ENCODE data around the gene CZIB.

GRCh38 chr1:53196485-53197290 is 23.7 kb downstream of the CZIB start, which contains the start of gene CPT2:
- TF ChIP-seq CTCF (IDR thresholded peaks at IDR 0.05 in 2 of 3, conservative IDR thresholded peaks at IDR 0.05 in 1 of 3; ENCODE audit: borderline replicate concordance in 1 of 3, insufficient read depth in 1 of 3, low read depth in 2 of 3, low read length in 2 of 3) (no peak), POLR2A (IDR thresholded peaks at IDR 0.05; ENCODE audit: borderline replicate concordance, extremely low read depth, insufficient read depth, insufficient read length) (peak; percentile 84)

Measured in HCT116 (cell line).